Measurements from ENCODE around the gene AKT1.

DNA sequence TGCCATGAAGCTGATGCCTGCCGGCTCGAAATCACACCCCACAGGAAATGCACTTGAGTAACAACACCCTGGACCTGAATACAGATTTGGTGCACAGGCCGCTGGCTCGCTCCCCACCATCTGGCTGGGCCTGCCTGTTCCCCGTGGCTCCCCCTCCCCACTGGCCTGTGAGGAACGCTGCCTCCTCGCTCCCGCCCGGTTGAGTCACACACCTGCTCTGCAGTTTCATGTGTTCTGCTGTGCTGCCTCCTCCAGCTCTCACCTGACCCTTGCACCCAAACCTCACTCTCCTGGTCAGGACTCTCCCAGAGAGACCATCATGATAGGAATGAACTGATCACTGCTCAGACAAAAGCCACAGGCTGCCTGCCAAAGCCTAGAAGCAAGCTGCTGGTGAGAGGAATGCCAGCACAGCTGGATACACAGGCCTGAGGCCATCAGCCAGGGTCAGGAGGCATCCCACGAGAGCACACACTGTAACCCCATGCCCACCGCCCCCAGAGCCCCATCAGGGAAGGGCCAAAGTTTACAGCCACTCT lies 46.4 kb downstream of the AKT1 start:
- no peak for TF ChIP-seq POLR2A (IDR thresholded peaks at IDR 0.05)
- TF ChIP-seq, protein P1, sequence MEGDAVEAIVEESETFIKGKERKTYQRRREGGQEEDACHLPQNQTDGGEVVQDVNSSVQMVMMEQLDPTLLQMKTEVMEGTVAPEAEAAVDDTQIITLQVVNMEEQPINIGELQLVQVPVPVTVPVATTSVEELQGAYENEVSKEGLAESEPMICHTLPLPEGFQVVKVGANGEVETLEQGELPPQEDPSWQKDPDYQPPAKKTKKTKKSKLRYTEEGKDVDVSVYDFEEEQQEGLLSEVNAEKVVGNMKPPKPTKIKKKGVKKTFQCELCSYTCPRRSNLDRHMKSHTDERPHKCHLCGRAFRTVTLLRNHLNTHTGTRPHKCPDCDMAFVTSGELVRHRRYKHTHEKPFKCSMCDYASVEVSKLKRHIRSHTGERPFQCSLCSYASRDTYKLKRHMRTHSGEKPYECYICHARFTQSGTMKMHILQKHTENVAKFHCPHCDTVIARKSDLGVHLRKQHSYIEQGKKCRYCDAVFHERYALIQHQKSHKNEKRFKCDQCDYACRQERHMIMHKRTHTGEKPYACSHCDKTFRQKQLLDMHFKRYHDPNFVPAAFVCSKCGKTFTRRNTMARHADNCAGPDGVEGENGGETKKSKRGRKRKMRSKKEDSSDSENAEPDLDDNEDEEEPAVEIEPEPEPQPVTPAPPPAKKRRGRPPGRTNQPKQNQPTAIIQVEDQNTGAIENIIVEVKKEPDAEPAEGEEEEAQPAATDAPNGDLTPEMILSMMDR (IDR thresholded peaks at IDR 0.05) = no peak
